ENCODE results near the gene CSTPP1. TPM values are rescaled to one million over a fixed set of nuclear protein-coding genes. Genes with fewer than 3 reads are reported as not detected.

Gene CSTPP1
- total and polyA plus RNA-seq, 2 of the 4 experiments (the other 2 are of a cell fraction), result 22.0 to 35.7 TPM

DNA sequence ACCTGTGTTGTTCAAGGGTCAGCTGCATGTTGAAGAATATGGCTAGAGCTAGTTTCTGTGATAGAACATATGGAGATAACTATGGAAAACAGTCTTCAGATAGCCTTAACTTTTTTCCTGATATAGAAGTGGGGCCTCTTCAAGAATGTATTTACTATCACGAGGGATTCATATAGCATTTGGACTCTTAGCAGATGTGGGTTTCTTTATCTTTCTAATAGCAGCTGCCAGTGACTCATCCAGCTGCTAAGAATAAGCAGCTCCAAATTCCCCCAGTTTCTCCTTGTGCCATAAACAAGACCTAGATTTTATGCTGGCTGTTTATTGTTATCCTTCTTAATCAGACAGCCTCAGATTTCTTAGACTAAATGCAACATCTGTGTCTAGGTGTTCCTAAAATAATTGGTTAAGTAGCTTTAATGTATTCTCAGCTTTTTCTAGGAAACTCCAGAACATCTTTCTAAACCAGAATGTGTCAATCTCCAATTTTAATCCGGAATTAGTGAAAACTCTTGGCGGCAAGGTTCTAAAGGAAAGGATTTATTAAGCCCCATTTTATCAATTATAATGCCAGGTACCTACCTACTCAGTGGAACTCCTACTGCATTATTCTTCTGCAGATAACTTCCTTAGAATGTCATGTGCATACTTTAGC lies 119.8 kb downstream of the CSTPP1 start:
- in situ Hi-C loops (cut with MboI; ENCODE audit: low sequenced_read_pairs), result no loop called here
- CTCF ChIA-PET, result no interaction called here
- Histone ChIP-seq H4K5ac (ENCODE audit: low read depth, low read length) (peak overlapping the region; percentile 63; the same call in 1 of the 2 replicates), H3K79me1 (ENCODE audit: low read depth in 1 of 2, low read length in 2 of 2) (no peaks in the 10 kb centered on the region), H2AK5ac (ENCODE audit: low read depth, low read length) (no peak overlapping the region), H3K4me1 (ENCODE audit: control insufficient read depth, insufficient read depth, low read length) (peaks cover 5% of the 10 kb centered on the region), H2AK9ac (replicated peaks; ENCODE audit: low read depth, low read length, poor library complexity) (no peak overlapping the region), H3K9ac (ENCODE audit: low read depth, low read length) (no peak overlapping the region), H2BK15ac (ENCODE audit: low read depth, low read length) (no peak overlapping the region; the same call in 2 of the 3 replicates), H3K4me3 (ENCODE audit: insufficient read depth, low read depth, low read length) (no peak overlapping the region), H4K91ac (ENCODE audit: insufficient read depth, low read depth, low read length) (no peak overlapping the region), H3K23ac (ENCODE audit: low read depth, low read length) (no peak overlapping the region), H2BK120ac (ENCODE audit: low read depth, low read length) (peak overlapping the region; percentile 1; the same call in 1 of the 2 replicates), H3K9me3 (ENCODE audit: control insufficient read depth, insufficient read depth, low read length) (peaks cover 6% of the 10 kb centered on the region; the same call in 1 of the 2 replicates), H3K36me3 (ENCODE audit: control insufficient read depth, insufficient read depth, low read length) (no peaks in the 10 kb centered on the region), H3K27ac (ENCODE audit: insufficient read depth, low read length) (no peak overlapping the region), H3K18ac (ENCODE audit: low read depth, low read length) (peak overlapping the region; percentile 72; the same call in 1 of the 2 replicates), H2BK5ac (ENCODE audit: low read depth, low read length, poor library complexity, severe bottlenecking) (no peak overlapping the region), H3K4me2 (ENCODE audit: low read depth, low read length) (peak overlapping the region; percentile 73; the same call in 1 of the 2 replicates), H3K9me1 (ENCODE audit: insufficient read depth, low read length) (no peaks in the 10 kb centered on the region), H2BK20ac (ENCODE audit: low read depth, low read length) (no peak overlapping the region), H3K56ac (ENCODE audit: extremely low read depth, insufficient read depth, low read length) (no peak overlapping the region), H3K27me3 (ENCODE audit: control insufficient read depth, insufficient read depth, low read length) (no peaks in the 10 kb centered on the region), H2AFZ (replicated peaks; ENCODE audit: low read length, poor library complexity) (no peak overlapping the region), H4K8ac (ENCODE audit: low read depth in 2 of 2, low read length in 2 of 2) (no peak overlapping the region), H3K14ac (replicated peaks; ENCODE audit: low read depth, low read length) (no peak overlapping the region; the same call in 1 of the 2 replicates), H3K4ac (ENCODE audit: low read depth, low read length) (no peak overlapping the region; the same call in 1 of the 2 replicates), H4K20me1 (ENCODE audit: insufficient read depth, low read length) (no peaks in the 10 kb centered on the region)
- POLR2A ChIA-PET (ENCODE audit: unreplicated experiment), result no interaction called here
- intact Hi-C loops (cut with micrococcal nuclease), result loop anchor here (5.0 kb wide), 1 partner anchor 36 kb away; no protein-coding TSS in a partner anchor
- WGBS, 2 experiments (ENCODE audit: extremely low coverage in 2 of 2, insufficient read length in 1 of 2), result no CpG with 5 or more reads among the region's 3 CpGs
- ATAC-seq (ENCODE audit: low read depth), result peak; percentile 94
- dilution Hi-C loops (cut with HindIII; ENCODE audit: low sequenced_read_pairs, unreplicated experiment), result no loop called here
- TF ChIP-seq MXI1 (IDR thresholded peaks at IDR 0.05; ENCODE audit: borderline replicate concordance, low read depth, low read length) (no peak), MAZ (IDR thresholded peaks at IDR 0.05; ENCODE audit: borderline replicate concordance, low read depth, low read length) (no peak), RCOR1 (IDR thresholded peaks at IDR 0.05; ENCODE audit: insufficient replicate concordance, low read length) (no peak), MAFK (IDR thresholded peaks at IDR 0.05; ENCODE audit: low read depth, low read length) (no peak), CHD1 (IDR thresholded peaks at IDR 0.05; ENCODE audit: low read depth, low read length) (no peak), FOS (IDR thresholded peaks at IDR 0.05; ENCODE audit: low read depth, low read length) (peak; percentile 85), CEBPB (IDR thresholded peaks at IDR 0.05; ENCODE audit: low read depth, low read length) (no peak), RFX5 (IDR thresholded peaks at IDR 0.05; ENCODE audit: low read depth, low read length) (no peak), BHLHE40 (IDR thresholded peaks at IDR 0.05; ENCODE audit: low read depth, low read length) (peak; percentile 58), RAD21 (IDR thresholded peaks at IDR 0.05; ENCODE audit: low read length) (no peak)
- TF ChIP-seq, protein P1, sequence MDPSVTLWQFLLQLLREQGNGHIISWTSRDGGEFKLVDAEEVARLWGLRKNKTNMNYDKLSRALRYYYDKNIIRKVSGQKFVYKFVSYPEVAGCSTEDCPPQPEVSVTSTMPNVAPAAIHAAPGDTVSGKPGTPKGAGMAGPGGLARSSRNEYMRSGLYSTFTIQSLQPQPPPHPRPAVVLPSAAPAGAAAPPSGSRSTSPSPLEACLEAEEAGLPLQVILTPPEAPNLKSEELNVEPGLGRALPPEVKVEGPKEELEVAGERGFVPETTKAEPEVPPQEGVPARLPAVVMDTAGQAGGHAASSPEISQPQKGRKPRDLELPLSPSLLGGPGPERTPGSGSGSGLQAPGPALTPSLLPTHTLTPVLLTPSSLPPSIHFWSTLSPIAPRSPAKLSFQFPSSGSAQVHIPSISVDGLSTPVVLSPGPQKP (IDR thresholded peaks at IDR 0.05; ENCODE audit: borderline replicate concordance, low read depth, low read length), result no peak
- TF ChIP-seq, protein P2, sequence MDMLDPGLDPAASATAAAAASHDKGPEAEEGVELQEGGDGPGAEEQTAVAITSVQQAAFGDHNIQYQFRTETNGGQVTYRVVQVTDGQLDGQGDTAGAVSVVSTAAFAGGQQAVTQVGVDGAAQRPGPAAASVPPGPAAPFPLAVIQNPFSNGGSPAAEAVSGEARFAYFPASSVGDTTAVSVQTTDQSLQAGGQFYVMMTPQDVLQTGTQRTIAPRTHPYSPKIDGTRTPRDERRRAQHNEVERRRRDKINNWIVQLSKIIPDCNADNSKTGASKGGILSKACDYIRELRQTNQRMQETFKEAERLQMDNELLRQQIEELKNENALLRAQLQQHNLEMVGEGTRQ (IDR thresholded peaks at IDR 0.05; ENCODE audit: low read depth, low read length), result no peak
- peak; percentile 94 for DNase-seq
- no TSS peak for BruUV-seq (replicated peaks)
